A673 (cell line): Measurements from ENCODE around the gene SUSD4. TPM values are rescaled to one million over a fixed set of nuclear protein-coding genes. Genes with fewer than 3 reads are reported as not detected.

Experiments
- BruUV-seq: library from RNA; stranded (reverse); fragments of 400-500 nt; replicated peaks from 2 replicates; lab custom pipeline; 2021; lab: Mats Ljungman, UMichigan
- CTCF ChIA-PET: fragments of 300-600 bp; sonication (Branson Sonifier 250); formaldehyde crosslinking; loops from one replicate; lab custom pipeline; 2022; ENCODE audit warnings: antibody characterized with exemption; lab: Charles Lee
- POLR2A ChIA-PET: fragments of 300-600 bp; sonication (Branson Sonifier 250); formaldehyde crosslinking; loops from one replicate; lab custom pipeline; 2022; ENCODE audit warnings: antibody characterized with exemption; ENCODE audit not compliant: low non-redundant PET; lab: Charles Lee
- DNase-seq: peaks from one replicate; pipeline ENCODE4 v3.0.0-alpha.2; 2015; ENCODE audit warnings: low spot score
- H3K27ac ChIP-seq: fragments of 200-600 bp; sonication (generic); 2 replicates; pipeline ENCODE4 v1.5.1; 2016; ENCODE audit warnings: mixed run types, low read depth, mild to moderate bottlenecking, mixed read lengths, antibody characterized with exemption, low read length; ENCODE audit not compliant: poor library complexity, severe bottlenecking
- H3K27me3 ChIP-seq: fragments of 200-600 bp; sonication (generic); replicated peaks from 2 replicates; pipeline ENCODE4 v1.6.1; 2017; ENCODE audit warnings: mixed run types, low read depth, mild to moderate bottlenecking, mixed read lengths, antibody characterized with exemption, low read length; ENCODE audit not compliant: insufficient read depth, poor library complexity
- H3K36me3 ChIP-seq: fragments of 200-600 bp; sonication (generic); 2 replicates; pipeline ENCODE4 v1.6.1; 2016; ENCODE audit warnings: mixed run types, mild to moderate bottlenecking, mixed read lengths, antibody characterized with exemption, low read length; ENCODE audit not compliant: insufficient read depth, poor library complexity, severe bottlenecking
- H3K4me1 ChIP-seq: fragments of 200-600 bp; sonication (generic); 2 replicates; pipeline ENCODE4 v1.6.1; 2017; ENCODE audit warnings: mixed run types, mild to moderate bottlenecking, mixed read lengths, antibody characterized with exemption, low read length; ENCODE audit not compliant: insufficient read depth, poor library complexity, severe bottlenecking
- H3K4me3 ChIP-seq: fragments of 200-600 bp; sonication (generic); 2 replicates; pipeline ENCODE4 v1.5.1; 2016; ENCODE audit warnings: low read depth, mixed run types, mild to moderate bottlenecking, mixed read lengths, low read length; ENCODE audit not compliant: poor library complexity, severe bottlenecking
- H3K9me3 ChIP-seq: fragments of 200-600 bp; sonication (generic); 2 replicates; pipeline ENCODE4 v1.6.1; 2016; ENCODE audit warnings: mixed run types, low read depth, mild to moderate bottlenecking, mixed read lengths, antibody characterized with exemption, low read length; ENCODE audit not compliant: poor library complexity, severe bottlenecking
- EZH2 ChIP-seq: fragments of 200-600 bp; sonication (generic); IDR thresholded peaks from 2 replicates; pipeline ENCODE4 v1.6.1; 2017; ENCODE audit warnings: borderline replicate concordance, low read depth, mild to moderate bottlenecking, mixed read lengths, antibody characterized with exemption, low read length; ENCODE audit not compliant: poor library complexity, severe bottlenecking
- intact Hi-C: fragments of 100-400 bp; cut with micrococcal nuclease; formaldehyde crosslinking; loops from one replicate; pipeline ENCODE4 v1.10.0; 2022; ENCODE audit not compliant: unreplicated experiment
- total RNA-seq: library from RNA; stranded (reverse); gene quantifications from 2 replicates; pipeline ENCODE4 v1.2.3, GENCODE V29; 2021
- TF ChIP-seq, protein P1 (sequence below): fragments of 300-800, 200-600 bp; sonication (generic); conservative IDR thresholded peaks from 2 replicates; pipeline ENCODE4 v1.5.1; 2017; ENCODE audit warnings: low read depth, mild to moderate bottlenecking, antibody characterized with exemption, low read length, moderate library complexity, mixed read lengths

The SUSD4 gene
- total RNA-seq, 1 experiment from 2014 or later, result not detected

DNA sequence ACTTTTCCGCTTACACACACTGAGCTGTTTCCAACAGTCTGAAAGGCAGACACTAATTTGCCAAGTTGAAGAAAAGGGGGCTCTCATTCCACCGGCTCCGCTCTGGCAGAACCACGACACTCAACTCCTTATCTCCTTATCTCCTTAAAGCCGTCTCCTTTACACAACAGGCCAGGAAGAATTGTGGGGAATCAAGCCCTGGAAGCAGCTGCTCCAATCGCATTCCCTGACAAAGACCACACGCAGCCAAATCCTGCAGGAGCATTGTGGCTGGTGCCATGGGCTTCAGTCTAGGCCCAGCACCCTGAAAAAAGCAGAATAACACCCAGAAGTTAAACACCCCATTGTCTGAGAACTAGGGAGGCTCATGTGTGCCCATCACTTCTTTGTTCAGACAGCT is 24.1 kb downstream of the SUSD4 start:
- ChIA-PET POLR2A (no interaction called here), CTCF (no interaction called here)
- no peak overlapping the region for H3K4me3 ChIP-seq
- BruUV-seq, result no TSS peak
- no peaks in the 10 kb centered on the region for H3K4me1 ChIP-seq
- peaks cover 27% of the 10 kb centered on the region for H3K27me3 ChIP-seq
- no peak for DNase-seq
- no peak overlapping the region for H3K27ac ChIP-seq
- intact Hi-C loops, result no loop called here
- no peaks in the 10 kb centered on the region for H3K9me3 ChIP-seq
- no peaks in the 10 kb centered on the region for H3K36me3 ChIP-seq
- TF ChIP-seq EZH2, result no peak
- TF ChIP-seq, protein P1, sequence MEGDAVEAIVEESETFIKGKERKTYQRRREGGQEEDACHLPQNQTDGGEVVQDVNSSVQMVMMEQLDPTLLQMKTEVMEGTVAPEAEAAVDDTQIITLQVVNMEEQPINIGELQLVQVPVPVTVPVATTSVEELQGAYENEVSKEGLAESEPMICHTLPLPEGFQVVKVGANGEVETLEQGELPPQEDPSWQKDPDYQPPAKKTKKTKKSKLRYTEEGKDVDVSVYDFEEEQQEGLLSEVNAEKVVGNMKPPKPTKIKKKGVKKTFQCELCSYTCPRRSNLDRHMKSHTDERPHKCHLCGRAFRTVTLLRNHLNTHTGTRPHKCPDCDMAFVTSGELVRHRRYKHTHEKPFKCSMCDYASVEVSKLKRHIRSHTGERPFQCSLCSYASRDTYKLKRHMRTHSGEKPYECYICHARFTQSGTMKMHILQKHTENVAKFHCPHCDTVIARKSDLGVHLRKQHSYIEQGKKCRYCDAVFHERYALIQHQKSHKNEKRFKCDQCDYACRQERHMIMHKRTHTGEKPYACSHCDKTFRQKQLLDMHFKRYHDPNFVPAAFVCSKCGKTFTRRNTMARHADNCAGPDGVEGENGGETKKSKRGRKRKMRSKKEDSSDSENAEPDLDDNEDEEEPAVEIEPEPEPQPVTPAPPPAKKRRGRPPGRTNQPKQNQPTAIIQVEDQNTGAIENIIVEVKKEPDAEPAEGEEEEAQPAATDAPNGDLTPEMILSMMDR, result no peak

DNA sequence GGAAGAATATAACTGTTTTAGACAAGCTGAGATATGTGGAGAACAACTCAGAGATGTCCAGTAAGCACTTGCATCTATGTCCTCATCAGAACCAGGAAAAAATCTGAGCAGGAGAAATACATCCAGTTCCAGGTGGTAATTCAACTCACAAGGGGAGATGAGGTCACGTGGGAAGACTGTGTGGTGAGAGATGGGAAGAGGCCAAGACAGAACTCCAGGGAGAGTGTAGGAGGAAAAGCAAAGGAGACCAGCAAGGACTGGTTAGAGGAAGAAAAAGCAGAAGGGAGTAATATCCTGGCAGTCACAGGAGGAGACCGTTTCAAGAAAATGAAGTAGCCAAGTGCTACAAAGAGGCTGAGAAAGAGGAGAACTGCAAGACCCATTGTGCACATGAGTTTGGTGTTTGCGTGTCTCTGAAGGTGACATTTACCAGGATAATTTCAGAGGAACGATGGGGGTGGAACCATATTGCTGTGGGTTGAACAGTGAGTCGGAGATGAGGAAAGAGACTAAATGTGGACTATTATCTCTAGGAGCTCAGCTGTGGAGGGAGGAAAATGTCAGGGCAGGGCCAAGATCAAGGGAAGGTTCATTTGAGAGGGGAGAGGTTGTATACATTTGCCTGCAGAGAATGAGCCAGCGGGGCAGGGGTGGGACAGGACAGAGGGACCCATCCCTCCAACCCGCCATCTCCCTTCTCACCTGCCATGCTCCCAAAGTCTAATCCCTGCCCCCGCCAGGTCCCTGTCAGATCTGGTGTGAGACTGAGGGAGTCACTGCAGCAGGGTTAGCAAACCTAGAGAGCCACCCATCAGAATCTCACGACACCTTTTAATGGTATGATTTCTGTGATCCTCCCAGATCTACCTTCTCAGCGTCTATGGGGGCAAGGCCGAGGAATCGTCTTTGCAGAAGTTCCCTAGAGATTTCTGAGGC is 24.9 kb downstream of the SUSD4 start:
- Histone ChIP-seq H3K27ac (no peak overlapping the region), H3K4me3 (no peak overlapping the region), H3K4me1 (no peaks in the 10 kb centered on the region), H3K27me3 (peaks cover 31% of the 10 kb centered on the region), H3K9me3 (no peaks in the 10 kb centered on the region), H3K36me3 (no peaks in the 10 kb centered on the region)
- no TSS peak for BruUV-seq
- ChIA-PET CTCF (no interaction called here), POLR2A (interaction anchor here (0.6 kb wide), 1 partner anchor 1709 kb away, joined by 3 read pairs; no protein-coding TSS in a partner anchor)
- intact Hi-C loops, result no loop called here
- no peak for DNase-seq
- TF ChIP-seq, protein P1, result no peak
- no peak for TF ChIP-seq EZH2

- no peak for DNase-seq
- CTCF ChIA-PET, result no interaction called here
- Histone ChIP-seq H3K27me3 (peaks cover 38% of the 10 kb centered on the region), H3K9me3 (no peaks in the 10 kb centered on the region), H3K4me3 (no peak overlapping the region), H3K27ac (no peak overlapping the region), H3K36me3 (no peaks in the 10 kb centered on the region), H3K4me1 (no peaks in the 10 kb centered on the region)
- no peak for TF ChIP-seq EZH2
- TF ChIP-seq, protein P1, result no peak
- intact Hi-C loops, result no loop called here
- POLR2A ChIA-PET, result no interaction called here
- BruUV-seq, result no TSS peak
These were observed 26.7 kb downstream of the SUSD4 start for GRCh38 chr1:223337174-223337869.
